ENCODE measurements around the gene TRIP10.
A peak's percentile ranks its signal among the peaks of the same experiment; 100 is the strongest.
"Not testable (repeated sequence)": the region's sequence is repeated elsewhere in the genome, so short reads cannot be mapped to it uniquely, and the experiment has no call there.

The TRIP10 gene

GRCh38 chr19:6771648-6772027 is 32.2 kb downstream of the TRIP10 start:
- FAIRE-seq = not testable (repeated sequence)

- FAIRE-seq = no peak
These were observed 32.8 kb downstream of the TRIP10 start, which contains the start of gene VAV1 for GRCh38 chr19:6772028-6772865. VAV1 (plus strand) TSS chr19:6772708; CDS start chr19:6772808, 100 bp downstream.

GRCh38 chr19:6772866-6773322 is 33.4 kb downstream of the TRIP10 start:
- FAIRE-seq = no peak

GRCh38 chr19:6773323-6773931 is 33.9 kb downstream of the TRIP10 start:
- no peak for FAIRE-seq

DNA sequence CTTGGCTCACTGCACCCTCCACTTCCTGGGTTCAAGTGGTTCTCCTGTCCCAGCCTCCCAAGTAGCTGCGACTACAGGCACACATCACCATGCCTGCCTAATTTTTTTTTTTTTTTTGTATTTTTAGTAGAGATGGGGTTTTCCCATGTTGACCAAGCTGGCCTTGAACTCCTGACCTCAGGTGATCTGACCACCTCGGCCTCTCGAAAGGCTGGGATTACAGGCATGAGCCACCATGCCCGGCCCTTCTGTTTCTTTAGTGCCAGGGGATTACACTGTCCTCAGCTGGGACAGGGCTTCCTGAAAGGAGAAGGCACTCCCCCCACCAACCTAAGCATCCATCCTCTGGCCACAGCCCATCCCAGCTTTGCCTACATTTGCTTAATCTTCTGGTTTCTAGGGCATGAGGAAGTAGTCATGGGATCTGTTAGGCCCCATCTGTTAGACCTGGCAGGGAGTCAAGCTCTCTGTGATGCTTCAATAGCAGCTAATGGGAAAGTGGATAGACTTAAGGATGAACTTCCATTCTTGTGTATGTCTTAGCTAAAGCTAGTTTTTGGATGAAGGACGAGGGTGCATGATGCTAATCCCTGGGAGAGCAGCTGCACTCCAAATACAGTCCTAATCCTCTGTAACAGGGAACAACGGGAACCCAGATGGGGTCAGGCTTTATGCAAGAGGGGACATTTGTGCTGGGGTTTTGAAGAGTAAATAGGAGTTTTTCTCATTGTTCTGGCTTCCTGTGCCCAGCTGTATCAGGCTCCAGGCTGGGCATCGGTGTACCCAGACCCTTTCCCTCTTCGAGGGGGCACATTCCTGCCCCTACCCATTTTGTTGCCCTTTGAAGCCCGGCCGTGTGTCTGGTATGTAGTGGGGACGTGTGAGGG is 35.6 kb downstream of the TRIP10 start:
- no peak for FAIRE-seq

DNA sequence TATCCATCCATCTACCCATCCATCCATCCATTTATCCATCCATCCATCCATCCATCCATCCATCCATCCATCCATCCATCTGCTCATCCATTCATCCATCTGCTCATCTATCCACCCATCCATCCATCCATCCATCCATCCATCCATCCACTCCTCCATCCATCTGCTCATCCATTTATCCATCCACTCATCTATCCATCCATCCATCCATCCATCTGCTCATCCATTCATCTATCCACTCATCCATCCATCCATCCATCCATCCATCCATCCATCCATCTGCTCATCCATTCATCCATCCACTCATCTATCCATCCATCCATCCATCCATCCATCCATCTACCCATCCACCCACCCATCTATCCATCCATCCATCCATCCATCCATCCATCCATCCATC is 36.6 kb downstream of the TRIP10 start:
- not testable (repeated sequence) for FAIRE-seq

- no peak for FAIRE-seq
These were observed 37.5 kb downstream of the TRIP10 start for GRCh38 chr19:6776999-6777398.

DNA sequence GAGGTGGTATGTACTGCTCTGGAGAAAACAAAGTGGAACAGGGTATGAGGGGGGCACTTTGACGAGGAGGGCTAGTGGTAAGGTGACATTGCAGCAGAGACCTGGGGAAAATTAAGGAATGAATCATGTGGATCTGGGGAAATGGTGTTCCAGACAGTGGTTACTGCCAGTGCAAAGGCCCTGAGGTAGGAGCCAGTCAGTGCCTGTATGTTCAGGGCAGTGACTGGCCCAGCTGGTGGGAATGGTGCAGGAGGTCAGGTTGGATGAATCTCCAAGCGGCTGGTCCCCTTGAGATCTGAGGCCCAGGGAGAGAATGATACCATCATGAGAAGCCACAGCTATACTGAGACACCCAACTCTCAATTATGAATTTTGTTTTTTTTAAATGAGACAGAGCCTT is 38.0 kb downstream of the TRIP10 start:
- no peak for FAIRE-seq

DNA sequence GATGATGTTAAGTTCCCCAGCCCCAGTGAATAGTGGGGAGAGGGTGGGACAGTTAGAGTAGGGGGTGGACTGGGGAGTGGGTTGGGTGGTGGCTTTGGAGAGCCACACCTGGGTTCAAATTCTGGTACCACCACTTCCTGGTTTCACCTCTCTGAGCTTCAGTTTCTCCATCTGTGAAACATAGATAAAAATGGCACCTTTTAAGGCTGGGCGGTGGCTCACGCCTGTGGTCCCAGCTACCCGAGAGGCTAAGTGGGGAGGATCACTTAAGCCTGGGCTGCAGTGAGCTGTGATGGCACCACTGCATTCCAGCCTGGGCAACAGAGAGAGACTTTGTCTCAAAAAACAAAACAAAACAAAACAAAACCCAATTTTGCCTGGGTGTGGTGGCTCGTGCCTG is 38.9 kb downstream of the TRIP10 start:
- FAIRE-seq = no peak

- no peak for FAIRE-seq
These were observed 39.7 kb downstream of the TRIP10 start for GRCh38 chr19:6779206-6779605.

- no peak for FAIRE-seq
These were observed 47.9 kb downstream of the TRIP10 start for GRCh38 chr19:6787393-6787792.

DNA sequence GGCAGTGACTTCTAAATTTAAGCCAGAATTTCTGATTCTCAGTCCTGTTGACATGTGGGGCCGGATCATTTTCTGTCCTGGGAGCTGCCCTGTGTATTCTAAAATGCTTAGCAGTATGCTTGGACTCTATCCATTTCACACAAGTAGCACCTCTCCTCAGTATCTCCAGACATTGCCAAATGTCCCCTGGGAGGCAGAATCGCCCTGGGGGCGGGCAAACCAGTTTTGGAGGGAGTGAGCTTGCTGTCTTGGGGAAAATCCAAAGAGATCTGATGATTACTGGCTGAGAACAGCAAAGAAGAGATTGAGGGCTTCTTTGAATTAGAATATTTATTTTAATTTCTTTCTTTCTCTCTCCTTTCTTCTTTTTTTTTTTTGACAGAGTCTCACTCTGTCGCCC is 49.4 kb downstream of the TRIP10 start:
- no peak for FAIRE-seq

DNA sequence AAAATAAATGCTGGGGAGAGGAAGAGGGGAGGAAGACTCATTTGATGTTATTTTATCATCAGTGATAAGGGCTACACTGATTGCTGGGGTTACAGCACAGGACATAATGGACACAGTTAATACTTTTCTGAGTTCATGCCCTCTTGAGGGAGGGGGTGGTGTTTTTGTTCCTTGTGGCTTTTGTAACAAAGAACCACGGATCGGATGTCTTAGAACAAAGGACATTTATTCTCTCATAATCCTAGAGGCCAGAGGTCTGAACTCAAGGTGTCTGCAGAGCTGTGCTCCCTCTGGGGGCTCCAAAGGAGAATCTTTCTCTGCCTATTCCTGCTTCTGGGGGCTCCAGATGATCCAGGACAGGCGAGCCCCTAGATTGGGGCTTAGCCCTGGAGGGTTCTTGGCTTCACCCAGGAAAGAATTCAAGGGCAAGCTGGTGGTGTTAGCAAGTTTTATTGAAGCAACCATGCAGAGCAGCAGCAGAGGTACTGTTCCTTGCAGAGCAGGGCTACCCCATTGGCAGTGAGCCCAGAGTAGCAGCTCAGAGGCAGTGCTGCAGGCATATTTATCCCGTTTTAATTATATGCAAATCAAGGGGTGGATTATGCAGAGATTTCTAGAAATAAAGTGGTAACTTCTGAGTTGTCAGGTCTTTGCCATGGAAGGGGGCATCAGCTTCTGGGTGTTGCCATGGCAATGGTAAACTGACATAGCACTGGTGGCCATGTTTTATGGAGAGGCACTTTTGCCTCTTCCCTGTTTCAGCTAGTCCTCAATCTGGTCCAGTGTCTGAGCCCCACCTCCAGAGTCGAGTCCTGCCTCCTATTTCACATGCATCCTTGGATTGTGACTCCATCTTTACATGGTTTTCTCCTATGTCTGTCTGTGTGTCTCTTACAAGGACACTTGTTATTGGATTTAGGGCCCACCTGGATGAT is 51.0 kb downstream of the TRIP10 start:
- no peak for FAIRE-seq

DNA sequence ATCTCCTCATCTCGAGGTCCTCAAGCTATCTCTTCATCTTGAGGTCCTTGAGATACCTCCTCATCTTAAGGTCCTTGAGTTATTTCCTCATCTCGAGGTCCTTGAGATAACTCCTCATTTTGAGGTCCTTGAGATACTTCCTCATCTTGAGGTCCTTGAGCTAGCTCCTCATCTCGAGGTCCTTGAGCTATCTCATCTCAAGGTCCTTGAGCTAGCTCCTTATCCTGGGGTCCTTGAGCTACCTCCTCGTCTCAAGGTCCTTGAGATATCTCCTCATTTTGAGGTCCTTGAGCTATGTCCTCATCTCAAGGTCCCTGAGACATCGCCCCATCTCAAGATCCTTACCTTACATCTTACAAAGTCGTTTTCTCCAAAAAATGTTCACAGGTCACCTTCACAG is 51.8 kb downstream of the TRIP10 start:
- no peak for FAIRE-seq

- FAIRE-seq = no peak
These were observed 53.9 kb downstream of the TRIP10 start for GRCh38 chr19:6793411-6793810.

- peak; percentile 28 for FAIRE-seq
These were observed 54.5 kb downstream of the TRIP10 start for GRCh38 chr19:6793973-6794372.

DNA sequence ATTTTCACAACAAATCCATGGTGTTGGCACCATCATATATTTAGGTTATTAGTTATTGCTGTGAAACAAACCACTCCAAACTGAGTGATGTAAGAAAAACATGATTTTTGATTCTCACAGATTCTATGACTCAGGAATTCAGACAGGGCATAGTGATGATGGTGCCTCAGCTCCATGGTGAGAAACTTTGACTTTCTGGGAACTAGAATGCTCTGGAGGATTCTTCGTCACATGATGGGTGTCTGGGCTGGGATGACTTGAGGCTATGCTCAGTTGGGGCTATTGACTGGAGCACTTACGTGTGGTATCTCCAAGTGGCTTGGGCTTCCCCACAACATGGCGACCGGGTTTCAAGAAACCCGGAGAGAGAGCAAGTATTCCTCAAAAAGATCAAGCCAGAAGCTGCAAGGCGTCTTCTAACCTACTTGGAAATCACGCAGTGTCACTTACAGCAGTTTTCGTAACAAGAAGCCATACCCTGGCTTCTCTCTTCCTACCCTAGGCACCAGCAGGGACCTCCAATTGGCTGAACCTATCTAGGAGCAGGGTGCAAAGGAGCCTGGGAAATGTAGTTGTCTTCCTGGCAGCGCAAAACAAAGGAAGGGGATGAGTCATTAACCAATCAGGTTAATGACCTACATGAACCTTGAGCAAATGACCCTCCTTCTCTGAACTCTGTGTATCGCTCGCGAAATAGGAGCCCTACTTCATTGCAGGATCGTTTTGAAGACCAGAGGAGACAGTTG is 55.4 kb downstream of the TRIP10 start:
- FAIRE-seq = no peak

DNA sequence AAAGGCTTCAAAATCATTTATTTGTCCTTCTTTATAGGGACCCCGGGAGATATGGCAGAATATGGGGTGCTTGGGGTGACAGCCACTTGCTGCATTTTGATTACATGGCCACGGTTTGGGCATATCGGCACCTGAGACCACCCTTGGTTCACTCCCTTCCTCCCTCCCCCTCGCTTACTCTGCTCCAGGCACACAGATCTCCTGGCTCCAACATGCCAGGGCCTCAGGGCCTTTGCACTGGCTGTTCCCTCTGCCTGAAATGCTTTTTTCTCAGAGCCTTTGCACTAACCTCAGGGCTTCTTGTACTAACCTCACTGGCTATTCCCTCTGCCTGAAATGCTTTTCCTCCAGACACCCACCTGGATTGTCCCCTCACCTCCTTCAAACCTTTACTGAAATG is 56.8 kb downstream of the TRIP10 start:
- FAIRE-seq = no peak

GRCh38 chr19:6797646-6798045 is 58.2 kb downstream of the TRIP10 start:
- FAIRE-seq = no peak

- not testable (repeated sequence) for FAIRE-seq
These were observed 60.8 kb downstream of the TRIP10 start for GRCh38 chr19:6800160-6800790.

GRCh38 chr19:6800991-6801484 is 61.6 kb downstream of the TRIP10 start:
- FAIRE-seq = no peak
